Heart right ventricle (tissue), 16 donors: ENCODE data around the gene ADARB2. TPM values are rescaled to one million over a fixed set of nuclear protein-coding genes. Genes with fewer than 3 reads are reported as not detected.

Experiments
- ATAC-seq, 8 donors: fragments of 200-7000 bp; cut with Tn5 transposase; one replicate each; pipeline ENCODE4 v1.9.1; 2020; ENCODE audit warnings: mild to moderate bottlenecking in 8 of 8, moderate library complexity in 8 of 8, moderate number of reproducible peaks in 1 of 8
- DNase-seq, 2 donors: peaks; one replicate each; pipeline ENCODE4 v3.0.0-alpha.2; 2020
- H3K27ac ChIP-seq, 10 donors: fragments of 200-600 bp; sonication (generic) in 2 of 10; one replicate each; pipeline versions ENCODE4 v1.5.0 to v1.8.0; 2020 to 2022; ENCODE audit warnings: mild to moderate bottlenecking in 3 of 10
- H3K27me3 ChIP-seq, 7 donors: fragments of 200-600 bp; one replicate each; pipeline ENCODE4 v1.8.0; 2021 to 2022; ENCODE audit warnings: mild to moderate bottlenecking in 2 of 7
- H3K36me3 ChIP-seq, 9 donors: fragments of 200-600 bp; sonication (generic) in 1 of 9; one replicate each; pipeline versions ENCODE4 v1.5.0 to v1.8.0; 2020 to 2022; ENCODE audit warnings: mild to moderate bottlenecking in 2 of 9
- H3K4me1 ChIP-seq, 9 donors: fragments of 200-600 bp; sonication (generic) in 1 of 9; one replicate each; pipeline versions ENCODE4 v1.5.0 to v1.8.0; 2020 to 2022; ENCODE audit warnings: mild to moderate bottlenecking in 4 of 9
- H3K4me3 ChIP-seq, 10 donors: fragments of 200-600 bp; sonication (generic) in 2 of 10; one replicate each; pipeline versions ENCODE4 v1.5.0 to v1.8.0; 2020 to 2022; ENCODE audit warnings: mild to moderate bottlenecking in 7 of 10, moderate library complexity in 2 of 10
- H3K9me3 ChIP-seq, 11 donors: fragments of 200-600 bp in 10 of 11; sonication (generic) in 2 of 11; one replicate each; pipeline versions ENCODE4 v1.5.0 to v1.8.0; 2013 to 2022; ENCODE audit warnings: mild to moderate bottlenecking in 2 of 11, control low read depth in 1 of 11, moderate library complexity in 1 of 11
- CTCF ChIP-seq, 9 donors: fragments of 200-600 bp; sonication (generic) in 2 of 9; IDR thresholded peaks; one replicate each; pipeline versions ENCODE4 v1.5.0 to v1.8.0; 2021 to 2022; ENCODE audit warnings: antibody characterized with exemption in 9 of 9, mild to moderate bottlenecking in 5 of 9, moderate library complexity in 1 of 9
- WGBS, 2 donors: extraction: QIAGEN DNeasy Blood & Tissue Kit; methylation state at CpG; one replicate each; pipeline ENCODE4 v1.1.7; 2013; ENCODE audit warnings: inconsistent platforms in 1 of 2; 5-methylcytosine and 5-hydroxymethylcytosine counted together
- intact Hi-C, 10 donors: fragments of 100-400 bp; cut with DNase I; formaldehyde crosslinking; loops; one replicate each; pipeline versions ENCODE4 v1.11.1 to v1.14.2; 2022
- polyA plus RNA-seq, 2 donors: library from polyadenylated mRNA; stranded (reverse); fragments of 200-250 nt; gene quantifications; one replicate each; pipeline ENCODE4 v1.2.3, GENCODE V29; 2013
- total RNA-seq, 10 donors: library from RNA; stranded (reverse); fragmentation: NEBNext Ultra II Directional in 3 of 10; extraction: Animal tissue kit (Norgen Biotek cat#: 25700) in 3 of 10; gene quantifications; one replicate each; pipeline versions ENCODE4 v1.2.1 to v1.2.4, GENCODE V29; 2021 to 2023
- donor health status: Arrhythmogenic right ventricular cardiomyopathy.
- donor health status: ischemic (EF 13 %, LVEDD 7.1; RV severe dilation, severe dysfunction).
- donor health status: healthy with polysubstance abuse.
- donor health status: DM: no; HTN: yes; CAD: no.
- donor health status: DM: no; HTN: no; CAD: no.
- donor health status: ischemic (EF 25% LVEDD 6.9; RV normal size, moderate dysfunction).
- donor health status: ischemic (EF 25% LVEDD 5.7; RV mildly dilated, moderate dysfunction).
- donor health status: healthy.
- donor health status: DM: yes; HTN: yes; CAD: no.
- donor health status: Ischemic cardiomyopathy.
- donor health status: ischemic (EF 35%, LVEDD 5.7; RV mildly dilated, moderate dysfunction).
- donor health status: nonischemic (EF 11% LVEDD 7.7; RV severe dilation, severe dysfunction).
- donor health status: DM: yes; HTN: yes; CAD: no.
- donor health status: PGD.
- donor health status: ischemic (EF 29% LVEDD 5.4; RV normal size, mild dysfunction).
- donor health status: nonischemic (EF 23%, LVEDD 6.1; RV moderate dilation, normal function).

The ADARB2 gene
- total and polyA plus RNA-seq, 12 donors = 0.08 to 0.47 (median 0.17) TPM; not detected in 2

- ATAC-seq = no peak
- no peak overlapping the region for H3K4me3 ChIP-seq
- intact Hi-C loops = loop anchor here in 1 of 10 donors (10.0 kb wide), 1 partner anchor 57 kb away; no protein-coding TSS in a partner anchor
- no peak overlapping the region for H3K27ac ChIP-seq
- 68 to 73% methylated on average over 2 of the region's 2 CpGs for WGBS, 2 donors
- peaks cover 0 to 84% (median 56%) of the 10 kb centered on the region in 7 donors for H3K27me3 ChIP-seq
- H3K9me3 ChIP-seq = no peaks in the 10 kb centered on the region
- peaks cover 0 to 15% (median 9%) of the 10 kb centered on the region in 9 donors for H3K4me1 ChIP-seq
- DNase-seq = no peak
- TF ChIP-seq CTCF (IDR thresholded peaks at IDR 0.05) = no peak
- H3K36me3 ChIP-seq = no peaks in the 10 kb centered on the region
Observed at GRCh38 chr10:1741450-1741849, 4.1 kb upstream of the ADARB2 start.

- Histone ChIP-seq H3K27ac (no peak overlapping the region), H3K27me3 (peaks cover 0 to 99% (median 73%) of the 10 kb centered on the region in 7 donors), H3K4me1 (peaks cover 0 to 18% (median 9%) of the 10 kb centered on the region in 9 donors), H3K36me3 (no peaks in the 10 kb centered on the region), H3K4me3 (no peak overlapping the region), H3K9me3 (no peaks in the 10 kb centered on the region)
- WGBS, 2 donors = 53 to 54% methylated on average over 14 of the region's 14 CpGs
- intact Hi-C loops = loop anchor here in 1 of 10 donors (10.0 kb wide), 1 partner anchor 55 kb away; no protein-coding TSS in a partner anchor
- no peak for TF ChIP-seq CTCF (IDR thresholded peaks at IDR 0.05)
- ATAC-seq = no peak
- no peak for DNase-seq
Observed at GRCh38 chr10:1739751-1740150, 2.4 kb upstream of the ADARB2 start.

GRCh38 chr10:1738950-1739349, 1.6 kb upstream of the ADARB2 start:
- intact Hi-C loops = no loop called here
- DNase-seq (no peak), ATAC-seq (no peak)
- H3K27ac ChIP-seq = no peak overlapping the region
- peaks cover 0 to 18% (median 9%) of the 10 kb centered on the region in 9 donors for H3K4me1 ChIP-seq
- H3K4me3 ChIP-seq = no peak overlapping the region
- H3K27me3 ChIP-seq = peaks cover 0 to 100% (median 80%) of the 10 kb centered on the region in 7 donors
- WGBS, 2 donors = 22 to 26% methylated on average over 5 of the region's 5 CpGs
- TF ChIP-seq CTCF (IDR thresholded peaks at IDR 0.05) = no peak
- H3K9me3 ChIP-seq = no peaks in the 10 kb centered on the region
- H3K36me3 ChIP-seq = no peaks in the 10 kb centered on the region

GRCh38 chr10:1736972-1737221, 428 bp downstream of the ADARB2 start:
- WGBS, 2 donors = 1% methylated on average over 17 of the region's 17 CpGs
- Histone ChIP-seq H3K4me3 (peak overlapping the region in 8 of 10 donors; percentile 4 to 41 (median 34)), H3K36me3 (no peaks in the 10 kb centered on the region), H3K9me3 (no peaks in the 10 kb centered on the region), H3K27me3 (peaks cover 0 to 100% (median 92%) of the 10 kb centered on the region in 7 donors), H3K4me1 (peaks cover 0 to 18% (median 9%) of the 10 kb centered on the region in 9 donors), H3K27ac (no peak overlapping the region)
- no peak for TF ChIP-seq CTCF (IDR thresholded peaks at IDR 0.05)
- DNase-seq (no peak), ATAC-seq (peak in 1 of 8 donors; percentile 38)
- intact Hi-C loops = no loop called here
